Right ventricle myocardium inferior (tissue), 1 donor: Measurements from ENCODE around the gene TNNT1. TPM values are rescaled to one million over a fixed set of nuclear protein-coding genes. Genes with fewer than 3 reads are reported as not detected.
"Not testable (repeated sequence)": the region's sequence is repeated elsewhere in the genome, so short reads cannot be mapped to it uniquely, and the experiment has no call there.

Source experiments
- ATAC-seq: fragments of 200-7000 bp; cut with Tn5 transposase; one replicate; pipeline ENCODE4 v1.9.1; 2020; ENCODE audit warnings: mild to moderate bottlenecking, moderate library complexity
- DNase-seq: peaks from one replicate; pipeline ENCODE4 v3.0.0; 2021; ENCODE audit errors: missing footprints
- intact Hi-C: fragments of 100-400 bp; cut with DNase I; formaldehyde crosslinking; loops from one replicate; pipeline ENCODE4 v1.11.0; 2022
- total RNA-seq: library from RNA; stranded (reverse); fragmentation: NEBNext Ultra II Directional; extraction: Animal tissue kit (Norgen Biotek cat#: 25700); gene quantifications from one replicate; pipeline ENCODE4 v1.2.1, GENCODE V29; 2021
- donor health status: DM: no; HTN: yes; CAD: no; lungs with severe emphysema.

TNNT1 gene
- total RNA-seq, 1 donor from 2014 or later: 66.0 TPM

- intact Hi-C loops: loop anchor here (5.0 kb wide), 1 partner anchor 41 kb away; the partner anchor contains the start of gene TNNI3
- peak; percentile 27 for ATAC-seq
Observed at GRCh38 chr19:55116232-55116858, 32.7 kb downstream of the TNNT1 start.

GRCh38 chr19:55115446-55116065, 33.5 kb downstream of the TNNT1 start:
- intact Hi-C loops: loop anchor here (5.0 kb wide), 1 partner anchor 42 kb away; the partner anchor contains the start of gene TNNI3
- ATAC-seq (no peak), DNase-seq (no peak)

More at GRCh38 chr19:55116232-55116858, 32.7 kb downstream of the TNNT1 start:
- DNase-seq: peak; percentile 87

GRCh38 chr19:55114566-55115145, 34.4 kb downstream of the TNNT1 start:
- ATAC-seq (no peak), DNase-seq (no peak)
- intact Hi-C loops: loop anchor here (5.0 kb wide), 1 partner anchor 43 kb away; the partner anchor contains the start of gene TNNI3

GRCh38 chr19:55113570-55114039, 35.4 kb downstream of the TNNT1 start:
- ATAC-seq: peak; percentile 67
- intact Hi-C loops: loop anchor here (2.0 kb wide), 2 partner anchors 27 to 51 kb away; partner anchors contain the start of gene RDH13

GRCh38 chr19:55112777-55113569, 36.0 kb downstream of the TNNT1 start:
- ATAC-seq (no peak), DNase-seq (peak; percentile 53)
- intact Hi-C loops: loop anchor here (2.0 kb wide), 2 partner anchors 26 to 50 kb away; partner anchors contain the start of gene RDH13

More at GRCh38 chr19:55113570-55114039, 35.4 kb downstream of the TNNT1 start:
- peak; percentile 91 for DNase-seq

GRCh38 chr19:55112246-55112776, 36.7 kb downstream of the TNNT1 start:
- no peak for ATAC-seq
- intact Hi-C loops: loop anchor here (2.0 kb wide), 2 partner anchors 26 to 50 kb away; partner anchors contain the start of gene RDH13
- no peak for DNase-seq

GRCh38 chr19:55111238-55111831, 37.7 kb downstream of the TNNT1 start:
- intact Hi-C loops: no loop called here
- DNase-seq: no peak
- ATAC-seq: no peak

GRCh38 chr19:55109527-55110291, 39.3 kb downstream of the TNNT1 start:
- ATAC-seq: no peak
- DNase-seq: no peak
- intact Hi-C loops: no loop called here

- intact Hi-C loops, DNase-seq, ATAC-seq: not testable (repeated sequence)
Observed at GRCh38 chr19:55107252-55107651, 41.8 kb downstream of the TNNT1 start.

- no peak for ATAC-seq
- intact Hi-C loops: no loop called here
Observed at GRCh38 chr19:55106591-55106990, 42.4 kb downstream of the TNNT1 start.

GRCh38 chr19:55105237-55105636, 43.8 kb downstream of the TNNT1 start:
- no peak for ATAC-seq

More at GRCh38 chr19:55106591-55106990, 42.4 kb downstream of the TNNT1 start:
- DNase-seq: no peak

GRCh38 chr19:55103190-55103589, 45.8 kb downstream of the TNNT1 start:
- DNase-seq: no peak
- ATAC-seq: no peak

More at GRCh38 chr19:55105237-55105636, 43.8 kb downstream of the TNNT1 start:
- DNase-seq: no peak
- intact Hi-C loops: no loop called here

GRCh38 chr19:55101261-55101660, 47.7 kb downstream of the TNNT1 start:
- DNase-seq (no peak), ATAC-seq (no peak)
- intact Hi-C loops: no loop called here

More at GRCh38 chr19:55103190-55103589, 45.8 kb downstream of the TNNT1 start:
- intact Hi-C loops: no loop called here

GRCh38 chr19:55099557-55100506, 49.2 kb downstream of the TNNT1 start:
- ATAC-seq: peak; percentile 30
- intact Hi-C loops: no loop called here
- DNase-seq: no peak

GRCh38 chr19:55098716-55099556, 50.1 kb downstream of the TNNT1 start:
- DNase-seq: no peak
- no peak for ATAC-seq
- intact Hi-C loops: no loop called here
